GM10266 (cell line): ENCODE data around the gene PCDH17.

Source experiments
- DNase-seq: peaks from one replicate; pipeline ENCODE4 v3.0.0; 2012; ENCODE audit errors: extremely low spot score
- TF ChIP-seq, protein P1 (sequence below): IDR thresholded peaks from 2 replicates; pipeline ENCODE4 v1.5.1; 2012; ENCODE audit warnings: mild to moderate bottlenecking, low read depth; ENCODE audit not compliant: control insufficient read depth, insufficient read depth; ENCODE audit errors: missing control alignments

Gene PCDH17

DNA sequence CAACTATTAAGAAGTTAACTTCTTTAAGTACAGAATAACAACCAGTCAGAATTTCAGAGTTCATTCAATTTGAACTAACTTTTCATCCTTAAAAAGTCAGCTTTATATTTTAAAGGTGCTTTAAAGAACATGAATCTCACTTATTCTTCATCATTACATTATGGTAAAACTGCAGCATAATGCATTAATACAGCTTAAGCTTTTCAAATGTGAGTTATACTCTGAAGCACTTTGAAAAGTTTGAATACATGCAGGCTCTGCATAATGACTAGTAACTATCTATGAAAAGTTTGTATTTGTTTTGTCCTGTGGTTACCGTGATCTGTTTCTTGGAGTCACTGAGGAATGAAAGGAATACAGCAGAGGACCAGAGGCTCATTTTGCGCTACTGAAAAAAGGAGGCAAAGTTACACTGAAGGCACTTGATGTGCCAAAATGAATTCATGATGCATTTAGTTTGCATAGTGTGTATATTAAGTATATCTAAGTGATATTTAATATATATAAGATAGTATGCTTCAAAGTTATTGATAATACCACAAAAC is 4.1 kb downstream of the PCDH17 start:
- TF ChIP-seq, protein P1, sequence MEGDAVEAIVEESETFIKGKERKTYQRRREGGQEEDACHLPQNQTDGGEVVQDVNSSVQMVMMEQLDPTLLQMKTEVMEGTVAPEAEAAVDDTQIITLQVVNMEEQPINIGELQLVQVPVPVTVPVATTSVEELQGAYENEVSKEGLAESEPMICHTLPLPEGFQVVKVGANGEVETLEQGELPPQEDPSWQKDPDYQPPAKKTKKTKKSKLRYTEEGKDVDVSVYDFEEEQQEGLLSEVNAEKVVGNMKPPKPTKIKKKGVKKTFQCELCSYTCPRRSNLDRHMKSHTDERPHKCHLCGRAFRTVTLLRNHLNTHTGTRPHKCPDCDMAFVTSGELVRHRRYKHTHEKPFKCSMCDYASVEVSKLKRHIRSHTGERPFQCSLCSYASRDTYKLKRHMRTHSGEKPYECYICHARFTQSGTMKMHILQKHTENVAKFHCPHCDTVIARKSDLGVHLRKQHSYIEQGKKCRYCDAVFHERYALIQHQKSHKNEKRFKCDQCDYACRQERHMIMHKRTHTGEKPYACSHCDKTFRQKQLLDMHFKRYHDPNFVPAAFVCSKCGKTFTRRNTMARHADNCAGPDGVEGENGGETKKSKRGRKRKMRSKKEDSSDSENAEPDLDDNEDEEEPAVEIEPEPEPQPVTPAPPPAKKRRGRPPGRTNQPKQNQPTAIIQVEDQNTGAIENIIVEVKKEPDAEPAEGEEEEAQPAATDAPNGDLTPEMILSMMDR: no peak
- no peak for DNase-seq

DNA sequence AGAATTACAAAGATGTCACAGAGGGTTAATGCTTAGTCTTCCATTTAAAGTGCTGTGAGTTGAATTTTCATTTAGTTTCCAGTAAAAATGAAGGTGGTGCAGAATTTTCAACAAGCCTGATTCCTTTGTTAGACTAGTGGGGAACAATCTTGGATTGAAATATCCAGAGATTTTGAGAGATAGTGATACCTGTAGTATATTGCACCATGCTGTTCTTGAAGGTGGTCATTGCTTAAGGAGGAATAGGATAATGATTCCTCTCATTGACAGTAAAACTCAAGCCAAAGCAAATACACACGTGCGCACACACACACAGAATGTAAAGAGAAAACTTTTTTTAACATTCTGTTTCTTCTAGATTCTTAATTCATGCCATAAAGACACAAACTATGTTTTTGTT is 5.3 kb downstream of the PCDH17 start:
- no peak for DNase-seq
- TF ChIP-seq, protein P1: no peak

DNA sequence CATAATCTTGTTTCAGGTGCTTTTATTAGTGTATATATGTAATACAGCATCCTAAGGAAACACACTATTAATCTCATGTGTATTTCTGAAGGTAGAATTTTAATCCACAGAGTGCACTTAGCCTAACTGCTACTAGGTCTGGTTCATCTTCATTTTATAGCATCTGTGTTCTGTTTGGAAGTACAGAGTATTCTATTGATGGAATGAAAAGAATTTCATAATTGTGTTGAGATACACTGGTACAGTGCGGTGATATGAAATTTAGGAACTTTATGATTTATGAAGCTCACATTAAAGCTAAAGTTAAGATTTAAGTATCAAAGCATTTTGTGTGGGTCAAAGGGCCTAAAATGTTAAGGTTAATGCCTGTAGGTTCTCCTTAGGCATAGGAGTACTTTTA is 6.0 kb downstream of the PCDH17 start:
- TF ChIP-seq, protein P1: no peak
- DNase-seq: no peak

DNA sequence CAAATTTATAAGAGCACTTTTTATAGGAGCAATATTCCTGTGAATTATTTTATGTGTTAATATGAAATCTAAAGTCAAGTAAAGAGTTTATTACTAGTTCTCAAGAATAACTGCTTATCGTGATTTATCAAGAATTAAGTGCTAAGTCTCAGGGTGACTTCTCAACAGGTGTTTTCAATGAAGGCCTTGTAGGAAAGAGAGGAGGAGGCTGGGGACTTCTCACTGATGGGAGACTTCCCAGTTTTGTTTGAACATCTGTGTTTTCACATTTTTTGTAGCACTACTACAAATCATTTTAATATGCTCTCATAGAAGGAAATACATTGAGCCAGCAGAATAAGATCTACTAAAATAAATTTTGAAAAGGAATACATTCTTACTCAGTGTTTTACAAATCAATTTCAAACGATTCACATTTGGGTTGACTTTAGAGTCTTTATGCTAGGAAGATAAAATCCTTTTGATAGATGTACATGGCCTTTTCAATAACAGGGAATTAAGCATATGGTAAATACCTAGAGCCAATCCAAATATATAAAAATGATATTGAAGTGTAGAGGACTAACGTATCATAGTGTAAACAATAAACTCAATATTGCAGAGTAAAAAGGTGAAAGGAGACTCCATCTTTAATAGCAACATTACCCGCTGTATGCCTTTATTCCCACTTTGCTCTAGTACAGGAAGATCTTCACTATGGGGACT is 6.8 kb downstream of the PCDH17 start:
- TF ChIP-seq, protein P1: no peak
- no peak for DNase-seq

DNA sequence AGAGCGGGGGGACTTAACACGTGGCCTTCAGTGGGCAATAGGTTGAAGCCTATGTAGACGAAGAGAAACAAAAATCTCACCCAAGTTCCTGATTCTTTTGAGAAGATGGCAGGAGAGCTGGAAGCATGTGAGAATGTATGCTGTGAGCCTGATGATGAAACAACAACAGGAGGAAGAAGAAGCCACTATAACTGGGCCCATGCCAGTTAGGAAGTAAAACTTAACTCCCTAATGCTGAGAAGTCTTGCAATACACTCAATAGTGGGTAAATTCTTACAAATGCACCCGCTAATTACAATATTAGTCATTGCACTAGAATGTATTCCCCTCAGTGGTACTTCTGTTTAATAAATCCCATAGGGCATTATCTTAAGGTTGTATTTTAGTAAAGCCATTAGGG is 9.1 kb downstream of the PCDH17 start:
- no peak for DNase-seq
- TF ChIP-seq, protein P1: no peak

DNA sequence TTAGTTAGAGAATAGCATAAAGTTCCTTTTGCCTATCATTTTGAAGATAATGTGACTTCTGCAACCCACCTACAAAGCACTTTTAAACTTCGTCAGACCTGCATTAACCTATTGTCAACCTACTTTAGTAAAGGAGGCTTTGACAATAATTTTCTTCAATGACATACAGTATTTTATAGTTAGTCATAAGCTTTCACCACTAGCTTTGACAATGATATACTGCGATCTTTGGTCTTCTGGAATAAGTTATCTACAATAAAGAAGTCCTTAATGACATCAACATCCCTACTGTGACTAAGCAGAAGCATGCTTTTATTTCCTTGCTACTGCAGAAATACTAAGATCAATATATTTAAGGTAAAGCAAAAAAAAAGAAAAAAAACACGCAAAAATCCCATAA is 9.5 kb downstream of the PCDH17 start:
- no peak for DNase-seq
- TF ChIP-seq, protein P1: no peak

DNA sequence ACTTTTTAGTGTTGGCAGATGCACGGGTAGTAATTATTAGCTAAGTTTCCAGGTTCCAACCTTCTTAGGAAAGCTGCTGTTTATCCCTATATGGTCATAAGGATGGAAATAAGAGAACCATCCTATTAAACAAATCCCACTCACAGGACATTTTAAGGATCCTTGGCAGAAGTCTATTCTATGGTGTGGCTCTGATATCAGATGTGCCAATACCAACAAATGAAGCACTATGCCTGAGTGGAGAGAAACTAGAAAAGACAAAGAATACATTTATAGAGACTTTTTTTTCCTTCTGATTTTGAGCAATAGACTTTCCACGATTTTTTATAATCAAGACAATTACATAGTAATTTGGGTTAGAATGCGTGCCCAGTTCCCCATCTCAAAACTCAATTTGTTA is 12.6 kb downstream of the PCDH17 start:
- TF ChIP-seq, protein P1: no peak

More for the DNA sequence above, 12.6 kb downstream of the PCDH17 start:
- DNase-seq: no peak
